Urothelium cell line (cell line): ENCODE data around the gene UNC45B.
A peak's percentile ranks its signal among the peaks of the same experiment; 100 is the strongest.
"Not testable (repeated sequence)": the region's sequence is repeated elsewhere in the genome, so short reads cannot be mapped to it uniquely, and the experiment has no call there.

ENCODE experiments used
- DNase-seq: peaks from one replicate; pipeline ENCODE4 v3.0.0; 2011; ENCODE audit warnings: low spot score, mixed read lengths
- FAIRE-seq: peaks from 2 replicates; lab custom pipeline; 2011; peaks lifted over from hg19 to GRCh38; lab: Jason Lieb, UNC

Gene UNC45B, protein sequence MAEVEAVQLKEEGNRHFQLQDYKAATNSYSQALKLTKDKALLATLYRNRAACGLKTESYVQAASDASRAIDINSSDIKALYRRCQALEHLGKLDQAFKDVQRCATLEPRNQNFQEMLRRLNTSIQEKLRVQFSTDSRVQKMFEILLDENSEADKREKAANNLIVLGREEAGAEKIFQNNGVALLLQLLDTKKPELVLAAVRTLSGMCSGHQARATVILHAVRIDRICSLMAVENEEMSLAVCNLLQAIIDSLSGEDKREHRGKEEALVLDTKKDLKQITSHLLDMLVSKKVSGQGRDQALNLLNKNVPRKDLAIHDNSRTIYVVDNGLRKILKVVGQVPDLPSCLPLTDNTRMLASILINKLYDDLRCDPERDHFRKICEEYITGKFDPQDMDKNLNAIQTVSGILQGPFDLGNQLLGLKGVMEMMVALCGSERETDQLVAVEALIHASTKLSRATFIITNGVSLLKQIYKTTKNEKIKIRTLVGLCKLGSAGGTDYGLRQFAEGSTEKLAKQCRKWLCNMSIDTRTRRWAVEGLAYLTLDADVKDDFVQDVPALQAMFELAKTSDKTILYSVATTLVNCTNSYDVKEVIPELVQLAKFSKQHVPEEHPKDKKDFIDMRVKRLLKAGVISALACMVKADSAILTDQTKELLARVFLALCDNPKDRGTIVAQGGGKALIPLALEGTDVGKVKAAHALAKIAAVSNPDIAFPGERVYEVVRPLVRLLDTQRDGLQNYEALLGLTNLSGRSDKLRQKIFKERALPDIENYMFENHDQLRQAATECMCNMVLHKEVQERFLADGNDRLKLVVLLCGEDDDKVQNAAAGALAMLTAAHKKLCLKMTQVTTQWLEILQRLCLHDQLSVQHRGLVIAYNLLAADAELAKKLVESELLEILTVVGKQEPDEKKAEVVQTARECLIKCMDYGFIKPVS

DNA sequence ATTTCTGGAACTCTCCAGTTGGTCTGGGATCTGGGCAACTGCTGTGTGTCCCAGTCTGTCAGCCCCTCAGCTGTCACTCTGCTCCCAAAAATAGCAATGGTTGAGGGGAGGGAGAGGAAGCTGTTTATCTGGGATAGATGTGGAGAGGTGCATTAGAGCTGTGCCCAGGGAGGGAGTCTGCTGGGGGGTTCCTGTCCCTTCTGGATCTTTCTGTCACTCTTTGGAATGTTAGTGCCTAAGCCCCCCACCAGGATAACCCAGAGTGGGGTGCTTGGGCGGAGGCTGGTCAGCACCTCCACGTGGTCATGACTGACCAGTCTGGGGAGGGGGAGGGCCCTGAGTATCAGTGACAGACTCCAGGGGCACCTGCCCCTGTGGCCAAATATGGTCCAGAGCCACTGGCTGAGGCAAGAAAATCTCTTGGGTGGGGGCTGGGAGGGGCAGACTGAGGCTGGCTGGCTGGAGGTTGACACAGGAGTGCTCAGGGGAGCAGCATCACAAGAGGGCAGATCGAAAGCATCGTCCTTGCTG is at the start of gene UNC45B:
Gene UNC45B, plus strand, starts transcription at position 443 of the 531 bp plus-strand sequence. CDS start 447 bp downstream, outside the sequence.
- DNase-seq, result no peak
- no peak for FAIRE-seq

DNA sequence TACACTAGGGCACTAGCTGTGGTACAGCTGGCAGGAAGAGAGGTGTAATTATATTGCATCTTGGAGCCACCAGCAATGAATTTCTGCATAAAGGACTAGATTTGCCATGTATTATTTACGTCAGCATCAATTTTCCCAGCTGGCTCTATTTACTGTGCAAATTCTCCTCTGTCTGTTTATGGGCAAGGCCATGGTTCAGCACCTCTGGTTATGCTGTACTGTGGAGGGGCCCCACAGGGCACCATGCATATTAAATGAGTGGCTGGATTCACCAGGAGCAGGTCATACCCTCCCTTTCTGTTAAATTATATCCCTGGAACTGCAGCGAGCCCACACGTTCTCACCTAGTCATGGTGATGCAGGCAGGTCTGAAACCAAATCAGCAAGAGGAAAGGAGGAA is 47.7 kb upstream of the UNC45B start:
- FAIRE-seq, result no peak
- DNase-seq, result no peak

DNA sequence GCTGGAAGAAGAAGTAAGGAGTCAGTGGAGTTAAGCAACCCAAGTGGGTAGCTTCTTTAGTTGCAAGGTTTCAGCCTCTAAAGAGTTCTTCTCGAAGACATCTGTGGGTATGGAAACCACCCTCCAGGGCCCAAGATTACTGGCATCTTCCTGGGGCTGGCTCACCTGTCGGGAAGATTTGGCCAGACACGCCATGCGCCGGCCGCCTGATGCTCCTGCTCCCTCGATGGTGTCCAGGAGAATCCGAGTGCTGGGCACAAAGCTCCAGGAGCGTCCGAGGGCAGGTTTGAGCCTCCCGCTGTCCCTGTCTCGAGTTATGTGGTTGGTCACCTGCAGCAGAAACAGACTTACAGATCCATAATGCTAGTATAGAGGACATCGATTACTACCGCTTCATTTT is 46.6 kb upstream of the UNC45B start:
- no peak for DNase-seq
- FAIRE-seq, result no peak

DNA sequence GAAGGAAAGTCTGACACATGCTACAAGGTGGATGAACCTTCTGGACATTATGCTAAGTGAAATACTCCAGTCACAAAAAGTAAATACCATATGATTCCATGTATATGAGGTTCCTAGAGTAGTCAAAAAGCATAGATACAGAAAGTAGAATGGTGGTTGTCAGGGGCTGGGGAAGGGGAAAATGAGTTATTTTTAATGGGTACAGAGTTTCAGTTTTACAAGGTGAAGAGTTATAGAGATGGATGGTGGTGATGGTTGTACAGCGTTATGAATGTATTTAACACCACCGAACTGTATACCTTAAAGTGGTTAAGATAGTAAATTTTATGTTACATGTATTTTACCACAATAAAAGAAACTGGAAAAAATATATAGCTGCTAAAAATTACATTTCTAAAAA is 45.9 kb upstream of the UNC45B start:
- DNase-seq (no peak), FAIRE-seq (no peak)

DNA sequence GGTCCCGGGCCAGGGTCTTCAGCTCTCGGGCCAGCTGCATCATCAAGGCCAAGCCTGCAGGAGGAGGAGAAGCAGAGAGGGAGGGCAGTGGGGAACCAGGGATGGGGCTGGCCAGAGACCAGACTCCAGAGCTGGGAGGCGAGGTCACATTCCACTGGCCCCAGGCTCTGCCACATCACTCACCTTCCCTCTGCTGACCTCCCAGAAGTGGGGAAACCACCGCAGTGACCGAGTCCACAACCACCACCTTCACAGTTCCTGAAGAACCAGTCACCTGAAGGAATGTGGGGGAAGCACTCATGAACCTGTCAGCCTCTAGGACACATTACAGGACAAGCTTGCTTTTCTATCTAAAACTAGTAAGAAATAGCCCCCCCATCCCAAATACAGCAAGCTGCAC is 44.3 kb upstream of the UNC45B start:
- FAIRE-seq (no peak), DNase-seq (no peak)

DNA sequence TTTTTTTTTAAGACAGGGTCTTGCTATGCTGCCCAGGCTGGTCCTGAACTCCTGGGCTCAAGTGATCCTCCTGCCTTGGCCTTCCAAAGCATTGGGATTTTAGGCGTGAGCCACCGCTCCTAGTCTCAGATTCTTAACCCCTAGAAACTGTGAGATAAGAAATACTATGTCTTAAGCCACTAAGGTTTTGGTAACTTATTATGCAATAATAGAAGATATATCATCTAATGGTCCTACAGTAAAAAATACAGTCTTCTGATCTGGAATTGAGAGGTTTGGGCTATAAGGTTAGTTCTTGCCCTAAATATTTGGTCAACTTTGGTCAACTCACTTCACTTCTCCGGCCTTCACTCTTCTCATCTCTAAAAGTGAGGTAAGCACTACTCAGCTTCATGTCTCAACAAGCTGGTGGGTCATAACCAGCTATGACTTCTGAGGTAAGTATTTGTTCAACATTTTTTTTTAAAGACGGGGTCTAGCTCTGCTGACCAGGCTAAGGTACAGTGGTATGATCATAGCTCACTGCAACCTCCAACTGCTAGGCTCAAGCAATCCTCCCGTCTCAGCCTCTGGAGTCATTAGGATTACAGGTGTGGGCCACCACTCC is 42.7 kb upstream of the UNC45B start:
- no peak for FAIRE-seq
- DNase-seq, result no peak

DNA sequence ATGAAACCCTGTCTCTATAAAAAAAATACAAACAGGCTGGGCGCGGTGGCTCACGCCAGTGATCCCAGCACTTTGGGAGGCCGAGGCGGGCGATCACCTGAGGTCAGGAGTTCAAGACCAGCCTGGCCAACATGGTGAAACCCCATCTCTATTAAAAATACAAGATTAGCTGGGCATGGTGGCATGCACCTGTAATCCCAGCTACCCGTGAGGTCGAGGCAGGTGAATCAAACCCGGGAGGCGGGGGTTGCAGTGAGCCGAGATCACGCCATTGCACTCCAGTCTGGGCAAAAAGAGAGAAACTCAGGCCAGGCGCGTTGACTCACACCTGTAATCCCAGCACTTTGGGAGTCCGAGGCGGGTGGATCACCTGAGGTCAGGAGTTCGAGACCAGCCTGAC is 36.8 kb upstream of the UNC45B start:
- not testable (repeated sequence) for DNase-seq, FAIRE-seq

DNA sequence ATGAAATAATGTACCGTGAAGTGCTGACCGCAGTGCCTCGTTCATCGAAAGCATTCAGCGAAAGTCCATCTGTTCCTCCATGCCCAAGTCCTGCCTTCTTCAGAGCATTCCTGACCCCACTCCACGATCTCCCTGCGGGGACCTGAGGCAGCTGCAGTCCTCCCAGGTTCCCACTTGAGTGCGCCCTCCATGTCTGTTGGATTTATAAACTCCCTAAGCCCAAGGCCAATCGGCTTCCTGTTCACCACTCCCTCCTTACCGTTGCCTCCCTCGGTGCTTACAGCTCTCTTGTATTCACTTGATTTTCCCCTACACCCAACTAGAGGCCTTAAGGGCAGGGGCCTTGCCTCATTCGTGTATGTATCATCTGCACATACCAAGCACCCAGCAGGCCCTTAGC is 30.8 kb upstream of the UNC45B start:
- DNase-seq (no peak), FAIRE-seq (no peak)

DNA sequence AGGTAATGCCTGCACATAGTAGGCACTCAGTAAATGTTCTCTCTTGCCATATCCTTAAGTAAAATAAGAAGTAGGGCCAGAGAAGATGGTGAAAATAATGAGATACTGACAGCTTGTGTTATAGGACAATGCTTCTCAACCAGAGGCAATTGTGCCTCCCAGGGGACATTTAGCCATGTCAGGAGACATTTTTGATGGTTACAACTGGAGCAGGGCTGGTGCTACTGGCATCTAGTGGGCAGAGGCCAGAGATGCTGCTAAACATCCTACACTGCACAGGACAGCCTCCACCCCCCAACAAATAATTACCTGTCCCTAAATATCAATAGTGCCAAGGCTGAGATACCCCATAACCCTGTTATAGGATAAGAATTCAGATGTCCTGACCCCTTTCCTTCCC is 29.6 kb upstream of the UNC45B start:
- DNase-seq (no peak), FAIRE-seq (no peak)

DNA sequence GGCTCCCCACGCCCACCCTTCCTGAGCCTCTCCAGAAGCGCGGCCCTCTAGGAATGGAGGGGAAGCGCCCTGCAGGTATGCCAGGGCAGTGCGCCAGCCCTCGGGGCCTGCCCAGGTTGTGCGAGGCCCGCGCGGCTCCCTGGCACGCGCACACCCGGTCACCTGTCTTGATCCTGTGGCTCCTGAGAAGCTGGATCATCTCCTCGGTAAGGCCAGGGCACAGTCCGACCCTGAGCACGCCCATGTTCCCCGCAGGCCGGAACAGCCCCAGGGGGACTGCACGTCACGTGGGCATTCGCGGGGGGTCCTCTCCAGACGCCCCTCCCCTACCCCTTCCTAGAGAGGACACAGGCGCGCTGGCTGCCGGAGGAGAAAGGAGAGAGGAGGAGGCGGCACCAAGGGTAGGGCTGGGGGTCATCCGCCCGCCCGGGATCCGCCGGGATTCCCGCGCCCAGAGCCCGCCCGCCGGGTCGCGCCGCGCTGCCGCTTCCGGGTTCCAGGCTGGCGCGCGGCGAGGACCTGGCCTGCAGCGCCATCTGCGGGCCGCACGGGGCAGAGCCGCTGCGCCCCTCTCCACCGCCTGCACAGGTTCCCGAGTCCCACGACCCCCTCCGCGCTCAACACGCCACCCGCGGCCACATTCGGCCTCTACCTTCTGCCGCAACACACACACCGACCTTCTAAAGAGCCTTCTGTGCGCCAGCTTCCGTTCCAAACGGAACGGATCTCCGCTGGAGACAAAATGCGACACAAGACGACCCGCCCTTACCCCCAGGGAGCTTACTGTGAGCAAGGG is 28.0 kb upstream of the UNC45B start, which contains the start of gene RAD51D:
Gene RAD51D, minus strand, starts transcription at position 491 of the 796 bp plus-strand sequence. Its CDS starts 247 bp downstream, at position 244.
- peak; percentile 86 for FAIRE-seq
- peak; percentile 92 for DNase-seq

DNA sequence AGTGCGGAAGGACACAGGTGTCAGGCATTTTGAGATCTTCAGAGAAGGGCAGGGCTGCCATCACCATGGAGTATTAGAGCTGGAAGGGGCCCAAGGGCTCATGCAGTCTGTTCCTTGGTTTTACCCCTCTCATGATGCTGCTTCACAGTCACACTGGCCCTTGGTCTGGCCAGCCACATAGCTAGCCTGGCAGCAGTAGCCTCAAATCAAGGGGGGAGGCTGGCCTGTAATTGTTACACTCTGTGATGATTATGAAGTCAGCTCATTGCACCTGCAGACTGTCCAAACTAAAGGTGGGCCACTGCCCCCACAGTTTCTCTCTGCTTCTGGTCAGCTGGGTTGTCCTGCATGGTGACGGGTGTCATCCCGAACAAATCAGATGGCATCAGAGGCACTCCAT is 26.3 kb upstream of the UNC45B start, which contains the start of gene FNDC8:
Gene FNDC8, plus strand, starts transcription at position 301 of the 400 bp plus-strand sequence. Its CDS starts 79 bp downstream, at position 380.
- DNase-seq (no peak), FAIRE-seq (no peak)

DNA sequence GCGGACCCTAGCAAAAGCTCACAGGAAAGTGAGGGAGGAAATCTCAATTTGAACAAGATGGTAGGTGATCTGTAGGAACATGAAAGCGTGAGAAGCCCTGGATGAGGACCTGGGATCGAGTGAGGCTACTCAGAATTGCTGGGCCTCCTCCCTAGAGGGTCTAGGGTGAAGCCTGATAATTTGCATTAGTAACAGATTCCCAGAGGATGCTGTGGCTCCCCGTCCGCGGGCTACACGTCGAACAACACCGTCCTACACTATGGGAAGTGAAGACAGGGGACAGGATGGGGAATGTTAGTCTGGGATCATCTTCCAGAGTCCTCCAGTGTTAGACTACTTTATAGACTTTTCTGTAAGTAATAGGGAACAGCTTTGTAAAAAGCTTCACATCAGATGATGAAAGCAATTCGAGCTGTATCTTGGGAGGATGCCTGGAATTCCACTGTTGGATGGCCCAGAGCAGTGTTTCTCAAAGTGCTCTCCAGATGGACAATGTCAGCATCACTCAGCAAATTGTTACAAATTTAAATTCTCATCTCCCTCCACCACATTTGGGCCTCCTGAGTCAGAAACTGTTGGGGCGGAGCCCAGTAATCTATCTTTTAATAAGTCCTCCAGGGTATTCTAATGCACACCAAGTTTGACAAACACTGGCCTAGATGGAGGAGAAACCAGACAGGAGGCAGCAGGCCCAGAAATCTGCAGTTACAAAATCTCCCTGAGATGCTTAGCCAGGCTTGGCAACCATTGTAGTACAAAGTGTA is 19.7 kb upstream of the UNC45B start:
- DNase-seq (no peak), FAIRE-seq (no peak)

DNA sequence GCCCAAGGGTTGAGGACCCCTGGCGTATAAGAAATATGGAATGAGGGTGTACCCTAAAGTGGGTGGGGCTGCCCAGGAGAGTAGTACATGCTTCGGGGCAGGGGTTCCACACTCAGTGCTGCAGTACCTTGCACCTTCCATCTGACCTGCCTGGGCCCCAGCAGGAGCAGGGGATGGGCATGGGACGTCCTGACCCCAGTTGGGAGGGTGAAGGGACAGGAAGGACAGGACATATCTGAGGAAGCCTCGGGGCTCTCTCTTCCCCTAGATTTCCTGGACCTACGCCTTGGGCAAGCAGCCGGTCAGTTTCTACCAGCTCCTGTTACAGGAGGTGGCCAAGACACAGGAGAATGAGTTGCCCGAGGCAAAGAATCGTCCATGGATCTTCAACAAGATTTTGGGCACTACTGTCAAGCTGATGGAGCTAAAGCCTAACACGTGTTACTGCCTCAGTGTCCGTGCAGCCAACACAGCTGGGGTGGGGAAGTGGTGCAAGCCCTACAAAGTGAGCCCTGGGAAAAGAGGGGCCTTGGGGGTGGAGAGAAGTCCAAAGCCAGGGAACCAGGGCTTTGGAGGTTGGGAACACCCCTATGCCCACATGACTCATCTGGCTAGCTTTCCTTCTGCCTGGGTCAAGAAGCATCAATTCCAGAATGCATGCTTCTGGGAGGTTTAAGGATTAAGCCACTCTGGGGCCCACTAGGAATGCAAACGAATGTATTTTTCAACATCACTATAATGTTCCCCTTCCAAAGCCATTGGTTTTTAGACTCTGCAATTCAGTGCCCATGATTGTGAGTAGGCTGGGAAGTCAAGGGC is 18.3 kb upstream of the UNC45B start:
- FAIRE-seq (no peak), DNase-seq (no peak)

DNA sequence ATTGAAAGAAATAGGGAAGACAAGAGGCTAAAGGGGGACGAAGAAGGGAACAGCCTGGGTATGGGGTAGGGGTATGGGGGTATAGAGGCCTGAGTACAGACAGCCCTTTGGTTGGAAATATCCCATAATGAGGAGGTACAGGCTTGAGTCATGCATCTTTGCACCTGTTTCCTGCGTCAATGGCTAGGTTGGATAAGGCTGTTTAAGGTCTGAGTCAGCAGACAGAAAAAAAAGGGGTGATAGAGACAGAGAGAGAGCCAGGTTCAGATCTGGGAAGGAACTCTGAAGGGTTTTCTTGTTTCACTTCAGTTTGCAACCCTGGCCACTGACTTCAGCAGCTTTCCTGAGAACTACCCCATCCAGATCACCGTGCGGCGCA is 17.7 kb upstream of the UNC45B start:
- no peak for FAIRE-seq

DNA sequence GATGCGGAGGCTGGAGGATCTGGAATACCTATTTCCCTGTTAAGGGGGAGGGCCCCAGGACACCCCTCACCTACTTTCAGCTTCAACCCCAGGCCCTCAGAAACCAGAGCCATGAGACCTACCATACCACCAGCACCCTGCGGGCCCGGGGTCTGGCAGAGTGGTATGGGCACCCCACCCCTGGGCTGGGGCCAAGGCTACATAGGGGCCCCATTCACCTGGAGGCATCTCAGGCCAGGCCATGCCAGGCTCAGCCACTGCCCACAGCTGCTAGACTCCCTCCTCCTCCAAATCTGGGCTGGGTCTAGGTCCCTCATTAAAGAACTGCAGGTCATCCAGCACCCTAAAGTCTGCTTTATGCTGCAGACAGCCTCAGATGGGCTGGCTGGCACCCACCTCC is 17.2 kb upstream of the UNC45B start:
- FAIRE-seq (no peak), DNase-seq (no peak)

More for the DNA sequence above, 17.7 kb upstream of the UNC45B start:
- no peak for DNase-seq

DNA sequence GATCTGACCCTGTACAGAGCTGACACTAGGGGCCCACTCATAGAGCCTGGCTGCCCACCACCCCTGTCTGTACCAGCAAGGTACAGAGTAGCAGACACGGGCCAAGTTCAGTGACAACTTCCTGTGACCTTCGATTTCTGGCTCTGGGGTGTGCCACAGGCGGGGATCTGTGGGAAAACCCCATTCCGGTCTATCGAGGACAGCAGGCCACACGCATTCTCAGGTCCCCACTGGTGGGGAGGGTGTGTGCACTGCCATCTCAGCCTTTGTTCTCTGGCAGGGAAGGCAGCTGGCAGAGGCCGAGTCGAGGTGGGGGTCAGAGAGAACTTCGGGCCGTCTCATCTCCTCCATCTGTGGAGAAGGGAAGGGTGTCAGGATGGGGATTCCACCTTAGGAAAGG is 15.5 kb upstream of the UNC45B start:
- FAIRE-seq, result no peak
- no peak for DNase-seq

DNA sequence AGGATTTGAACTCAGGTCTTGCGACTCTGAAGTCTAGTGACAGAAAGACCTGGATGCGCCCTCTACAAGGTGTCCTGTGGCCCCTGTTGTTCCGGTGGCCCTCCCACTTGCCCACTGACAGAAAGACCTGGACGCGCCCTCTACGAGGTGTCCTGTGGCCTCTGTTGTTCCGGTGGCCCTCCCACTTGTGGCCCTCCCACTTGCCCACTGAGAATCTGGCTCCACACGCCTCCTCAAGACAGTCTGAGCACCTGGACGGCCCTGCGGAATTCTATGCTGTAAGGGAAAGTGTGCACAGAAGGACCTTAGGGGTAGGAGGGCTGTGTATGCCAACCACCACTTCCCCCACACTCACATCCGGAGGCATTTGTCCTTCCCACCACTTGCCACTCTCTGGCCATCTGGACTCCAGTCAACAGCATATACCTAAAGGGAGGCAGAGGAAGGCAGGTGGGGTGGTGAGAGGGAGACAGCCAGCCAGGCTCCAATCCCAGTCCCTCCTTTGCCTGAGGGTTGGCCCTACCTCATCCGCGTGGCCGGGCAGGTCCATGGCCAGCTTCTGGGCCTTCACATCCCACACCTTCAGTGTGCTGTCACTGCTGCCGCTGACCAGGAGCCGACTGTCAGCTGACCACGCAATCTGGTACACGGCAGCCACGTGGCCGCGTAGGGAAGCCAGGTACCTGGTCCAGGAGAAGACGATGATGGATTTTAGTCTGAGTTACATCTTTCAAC is 14.6 kb upstream of the UNC45B start:
- DNase-seq, result no peak
- FAIRE-seq, result no peak

DNA sequence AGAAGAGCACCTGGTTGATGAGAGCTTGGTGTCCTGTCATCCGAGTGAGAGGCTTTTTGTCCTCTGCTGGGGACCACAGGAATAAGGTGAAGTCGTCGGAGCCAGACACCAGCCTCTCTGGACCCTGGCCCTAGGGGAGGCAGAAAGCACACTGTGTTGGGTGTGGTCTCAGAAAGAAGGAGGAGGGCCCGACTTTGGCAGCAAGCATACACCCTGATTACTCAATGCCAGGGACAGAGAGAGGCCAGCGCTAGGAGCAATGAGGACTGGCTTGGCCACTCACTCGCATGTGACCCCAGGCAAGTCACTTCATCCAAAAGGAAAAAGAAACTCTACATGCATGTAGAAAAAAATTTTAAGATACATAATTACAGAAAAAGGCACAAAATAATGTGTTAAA is 12.3 kb upstream of the UNC45B start:
- no peak for DNase-seq
- no peak for FAIRE-seq
